Activated CD4-positive, alpha-beta T cell treated with anti-CD3 and anti-CD28 coated beads for 1 hour (primary cell): ENCODE measurements around the gene CDC37L1.
"Not testable (repeated sequence)": the region's sequence is repeated elsewhere in the genome, so short reads cannot be mapped to it uniquely, and the experiment has no call there.

Experiments used
- DNase-seq: peaks from one replicate; pipeline ENCODE4 v3.0.0-alpha.2; 2020

The CDC37L1 gene

GRCh38 chr9:4679268-4680172, at the start of gene CDC37L1:
CDC37L1 (plus strand) TSS chr9:4679569; CDS start chr9:4679768, 199 bp downstream.
- DNase-seq = peak; percentile 99

DNA sequence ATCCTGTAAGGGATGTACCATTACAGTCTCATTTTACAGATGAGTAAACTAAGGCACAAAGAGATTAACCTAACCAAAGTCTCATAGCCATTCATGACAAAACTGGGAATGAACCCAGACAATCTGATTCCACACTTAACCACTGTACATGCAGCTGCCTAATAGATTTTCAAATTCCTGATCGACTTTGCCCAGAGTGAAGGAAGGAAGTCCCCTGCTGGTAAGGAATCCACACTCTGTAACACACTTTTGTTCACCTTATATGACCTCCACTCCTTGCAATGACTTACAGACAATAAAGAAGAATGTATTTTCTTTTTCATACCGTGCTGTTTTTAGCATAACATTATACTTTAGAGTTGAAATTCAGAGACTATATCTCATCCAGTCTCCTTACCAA, 48.5 kb upstream of the CDC37L1 start:
- no peak for DNase-seq

DNA sequence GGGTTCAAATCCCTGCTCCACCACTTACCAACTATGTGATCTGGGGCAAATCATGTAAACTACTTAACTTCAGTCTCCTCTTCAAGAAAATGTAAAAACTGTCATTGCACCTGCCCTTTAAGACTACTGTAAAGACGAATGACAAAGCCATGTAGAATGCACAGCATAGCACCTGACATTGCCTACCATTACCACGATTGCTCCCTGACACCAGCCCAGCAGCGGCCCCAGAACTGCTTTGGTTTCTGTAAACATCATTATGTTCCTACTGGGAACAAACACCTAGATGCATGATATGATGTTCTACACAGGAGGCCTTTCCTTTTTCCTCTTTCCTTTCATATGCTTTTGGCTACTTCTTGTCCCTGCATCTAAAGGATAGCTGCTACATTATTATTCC, 40.4 kb upstream of the CDC37L1 start:
- DNase-seq = no peak

DNA sequence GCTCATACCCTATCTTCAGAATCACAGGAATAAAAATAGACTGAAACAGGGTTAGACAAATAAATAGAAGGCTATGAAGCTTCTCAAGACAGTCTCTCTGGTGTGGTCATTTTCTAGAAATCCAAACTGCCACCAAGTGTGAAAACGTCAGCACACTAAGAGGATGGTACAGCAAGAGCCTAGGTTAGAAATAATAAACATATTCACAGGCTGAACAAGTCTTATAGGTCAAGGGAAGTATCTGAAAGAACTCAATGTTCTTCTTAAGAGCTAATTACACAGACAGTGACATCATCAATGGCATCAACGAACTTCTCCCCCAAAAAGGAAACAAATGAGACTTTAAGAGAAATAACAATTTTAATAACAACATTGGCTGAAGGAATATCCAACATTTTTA, 39.9 kb upstream of the CDC37L1 start:
- no peak for DNase-seq

- no peak for DNase-seq
Measured at GRCh38 chr9:4640027-4640426, 39.3 kb upstream of the CDC37L1 start.

- DNase-seq = no peak
Measured at GRCh38 chr9:4642351-4642750, 37.0 kb upstream of the CDC37L1 start.

GRCh38 chr9:4654084-4654483, 25.3 kb upstream of the CDC37L1 start:
- no peak for DNase-seq

- DNase-seq = no peak
Measured at GRCh38 chr9:4654538-4654937, 24.8 kb upstream of the CDC37L1 start.

DNA sequence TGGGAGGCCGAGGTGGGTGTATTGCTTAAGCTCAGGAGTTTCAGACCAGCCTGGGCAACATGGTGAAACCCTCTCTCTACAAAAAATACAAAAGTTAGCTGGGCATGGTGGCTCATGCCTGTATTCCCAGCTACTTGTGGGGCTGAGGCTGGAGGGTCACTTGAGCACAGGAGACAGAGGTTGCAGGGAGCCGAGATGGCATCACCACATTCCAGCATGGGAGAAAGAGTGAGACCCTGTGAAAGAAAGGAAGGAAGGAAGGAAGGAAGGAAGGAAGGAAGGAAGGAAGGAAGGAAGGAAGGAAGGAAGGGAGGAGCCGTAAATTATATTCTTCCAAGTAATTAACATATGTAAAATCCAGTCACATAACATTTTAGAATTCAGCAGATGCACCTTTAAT, 23.2 kb upstream of the CDC37L1 start:
- DNase-seq = not testable (repeated sequence)

- DNase-seq = no peak
Measured at GRCh38 chr9:4656621-4657020, 22.7 kb upstream of the CDC37L1 start.

DNA sequence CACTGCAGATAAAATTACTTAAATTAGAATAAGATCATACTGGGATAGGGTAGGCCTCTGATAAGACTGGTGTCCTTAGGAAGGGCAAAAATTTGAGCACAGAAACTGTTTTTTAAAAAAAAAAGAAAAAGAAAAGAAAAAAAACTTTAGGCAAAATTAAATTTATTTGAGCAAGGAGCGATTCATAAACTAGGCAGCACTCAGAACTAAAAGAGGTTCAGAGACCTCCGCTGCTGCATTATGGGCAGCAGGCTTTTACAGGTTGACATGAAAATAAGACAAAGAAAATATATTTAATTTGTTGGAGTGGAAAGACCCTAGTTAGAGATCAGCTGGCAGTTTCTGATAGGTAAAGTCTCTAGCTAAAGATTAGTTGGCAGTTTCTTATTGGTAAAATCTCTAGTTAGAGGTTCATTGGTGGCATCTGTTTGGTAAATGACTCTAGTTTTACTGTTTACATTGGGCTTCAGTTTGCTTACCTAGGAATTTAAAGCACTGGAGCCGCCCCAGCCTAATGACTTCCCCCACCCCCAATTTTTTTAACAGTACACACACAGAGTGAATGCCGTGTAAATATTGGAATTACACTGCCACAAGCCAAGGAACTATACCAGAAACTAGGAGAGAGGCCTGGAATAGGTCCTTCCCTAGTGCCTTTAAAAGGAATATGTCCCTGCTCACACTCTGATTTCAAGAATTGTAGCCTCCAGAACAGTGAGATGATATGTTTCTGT, 21.8 kb upstream of the CDC37L1 start:
- DNase-seq = no peak

DNA sequence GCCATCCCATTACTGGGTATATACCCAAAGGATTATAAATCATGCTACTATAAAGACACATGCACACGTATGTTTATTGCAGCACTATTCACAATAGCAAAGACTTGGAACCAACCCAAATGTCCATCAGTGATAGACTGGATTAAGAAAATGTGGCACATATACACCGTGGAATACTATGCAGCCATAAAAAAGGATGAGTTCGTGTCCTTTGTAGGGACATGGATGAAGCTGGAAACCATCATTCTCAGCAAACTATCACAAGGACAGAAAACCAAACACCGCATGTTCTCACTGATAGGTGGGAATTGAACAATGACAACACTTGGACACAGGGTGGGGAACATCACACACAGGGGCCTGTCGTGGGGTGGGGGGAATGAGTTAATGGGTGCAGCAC, 18.7 kb upstream of the CDC37L1 start:
- DNase-seq = not testable (repeated sequence)

- DNase-seq = no peak
Measured at GRCh38 chr9:4661165-4661564, 18.2 kb upstream of the CDC37L1 start.

DNA sequence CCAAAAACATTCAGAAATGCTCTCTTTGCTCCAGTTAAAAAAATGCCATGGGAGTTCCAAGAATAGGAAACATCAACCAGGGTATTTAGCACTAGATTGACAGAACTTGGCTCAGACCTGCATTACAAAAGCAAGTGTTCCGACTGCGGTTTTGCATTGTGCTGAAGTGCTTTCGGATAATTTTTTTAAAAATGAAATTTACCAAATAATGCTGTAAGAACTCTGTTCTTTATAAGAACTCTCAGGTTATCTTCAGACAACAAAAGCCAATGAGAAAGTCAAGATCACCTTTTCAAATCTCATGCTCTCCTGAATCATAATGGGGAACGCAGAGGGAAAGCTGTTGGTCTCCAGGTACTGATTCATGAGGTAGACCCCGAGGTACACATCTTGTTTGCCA, 17.8 kb upstream of the CDC37L1 start:
- DNase-seq = no peak

DNA sequence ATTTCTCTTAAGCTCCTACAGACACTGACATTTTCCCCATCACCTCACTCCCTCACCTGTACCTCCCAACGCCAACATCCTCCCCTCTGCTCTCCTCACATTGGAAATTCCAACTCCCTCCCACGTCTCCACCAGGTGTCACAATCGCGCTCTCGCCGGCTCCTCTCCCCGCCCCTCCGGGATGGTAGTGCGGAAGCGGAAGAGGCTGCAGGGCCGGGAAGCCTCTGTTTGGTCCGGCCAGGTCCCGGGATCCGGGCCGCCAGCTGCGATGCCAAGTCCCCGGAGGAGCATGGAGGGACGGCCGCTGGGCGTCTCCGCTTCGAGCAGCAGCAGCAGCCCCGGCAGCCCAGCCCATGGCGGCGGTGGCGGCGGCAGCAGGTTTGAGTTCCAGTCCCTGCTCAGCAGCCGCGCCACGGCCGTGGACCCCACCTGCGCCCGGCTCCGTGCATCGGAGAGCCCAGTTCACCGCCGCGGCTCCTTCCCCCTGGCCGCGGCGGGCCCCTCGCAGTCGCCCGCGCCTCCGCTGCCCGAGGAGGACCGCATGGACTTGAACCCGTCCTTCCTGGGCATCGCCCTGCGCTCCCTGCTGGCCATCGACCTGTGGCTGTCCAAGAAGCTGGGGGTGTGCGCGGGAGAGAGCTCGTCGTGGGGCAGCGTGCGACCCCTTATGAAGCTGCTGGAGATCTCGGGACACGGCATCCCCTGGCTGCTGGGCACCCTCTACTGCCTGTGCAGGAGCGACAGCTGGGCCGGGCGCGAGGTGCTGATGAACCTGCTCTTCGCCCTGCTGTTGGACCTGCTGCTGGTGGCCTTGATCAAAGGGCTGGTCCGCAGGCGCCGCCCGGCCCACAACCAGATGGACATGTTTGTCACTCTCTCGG, 17.0 kb upstream of the CDC37L1 start, which contains the start of gene PLPP6:
TSS of gene PLPP6 (plus strand) at position 187 of the 881 bp plus-strand sequence. CDS start at position 269, 82 bp downstream.
- peak; percentile 59 for DNase-seq

- DNase-seq = no peak
Measured at GRCh38 chr9:4662989-4663792, 16.2 kb upstream of the CDC37L1 start.

DNA sequence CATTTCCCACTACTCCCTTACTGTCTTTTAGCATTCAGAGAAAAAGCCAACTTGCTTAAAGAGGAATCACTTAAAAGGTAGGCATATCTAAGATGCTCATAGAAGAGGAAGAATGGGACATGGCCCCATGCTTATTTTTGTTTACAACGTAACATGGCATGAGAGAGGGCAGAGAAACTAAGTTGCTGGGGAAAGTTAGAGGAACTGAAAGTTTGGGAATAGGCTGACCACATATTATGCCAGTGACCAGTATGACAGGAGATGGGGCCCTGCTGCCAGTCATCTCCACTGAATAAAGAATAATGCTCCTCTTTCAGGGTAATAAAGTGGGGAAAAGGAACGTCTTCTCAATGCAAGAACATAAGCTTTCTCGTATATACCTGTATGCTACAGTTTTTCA, 15.4 kb upstream of the CDC37L1 start:
- no peak for DNase-seq

DNA sequence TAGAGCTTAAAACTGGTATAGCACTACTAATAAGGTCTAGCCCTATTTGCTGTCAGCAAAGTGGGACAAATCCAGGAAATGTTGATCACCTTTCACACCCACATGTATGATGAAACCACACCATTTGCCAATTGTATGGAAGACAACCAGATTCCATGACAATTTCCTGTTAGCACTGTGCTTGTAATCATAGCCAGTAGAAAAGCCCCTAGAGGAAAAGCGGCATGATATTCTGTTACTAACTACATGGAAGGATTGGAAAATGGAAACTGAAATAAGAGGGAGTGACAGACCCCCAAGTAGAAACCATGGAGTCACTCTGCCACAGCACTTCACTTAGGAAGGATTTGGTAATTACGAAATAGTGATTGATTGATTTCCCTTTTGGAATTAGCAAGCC, 14.0 kb upstream of the CDC37L1 start:
- DNase-seq = no peak

GRCh38 chr9:4666042-4666699, 13.2 kb upstream of the CDC37L1 start, which contains the start of gene SPATA6L:
SPATA6L (minus strand) TSS chr9:4666480; CDS start chr9:4666250, 230 bp downstream.
- peak; percentile 34 for DNase-seq

DNA sequence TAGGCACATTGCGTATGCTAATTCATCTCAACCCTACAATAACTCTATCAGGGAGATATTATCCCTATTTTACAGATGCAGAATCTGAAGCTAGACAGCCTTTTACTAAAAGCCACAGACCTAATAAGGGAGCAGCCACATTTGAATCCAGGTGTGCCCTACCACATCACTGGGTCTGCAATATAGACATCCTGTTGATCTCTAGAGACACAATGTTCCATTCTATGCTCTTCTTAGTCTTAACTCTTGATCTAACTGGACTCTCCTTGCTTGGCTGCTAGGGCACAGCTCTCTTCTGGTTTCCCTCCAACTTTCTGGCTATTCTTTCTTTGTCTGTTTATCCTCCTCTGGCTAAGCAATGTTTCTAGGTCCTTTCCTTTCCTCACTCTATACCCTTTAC, 11.7 kb upstream of the CDC37L1 start:
- no peak for DNase-seq

DNA sequence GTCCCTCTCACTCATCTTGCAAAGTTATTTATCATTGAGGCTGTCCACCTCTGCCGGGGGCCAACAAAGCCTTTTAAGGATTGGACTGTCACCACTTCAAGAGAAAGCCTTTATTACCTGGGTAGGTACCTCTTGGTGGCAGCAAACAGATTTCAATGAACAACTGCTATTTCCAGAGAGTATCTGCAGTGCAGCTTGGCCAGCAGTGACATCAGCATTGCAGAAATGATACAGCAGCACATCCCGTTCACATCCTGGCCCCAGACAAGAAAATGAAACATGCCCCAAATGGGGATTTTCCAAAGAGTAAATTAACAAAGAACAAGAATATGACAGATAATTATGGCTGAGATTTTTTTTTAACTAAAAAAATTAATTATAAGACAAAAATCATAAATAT, 10.8 kb upstream of the CDC37L1 start:
- no peak for DNase-seq
